Heart right ventricle (tissue), 16 donors: Measurements from ENCODE around the gene ACVRL1. TPM values are rescaled to one million over a fixed set of nuclear protein-coding genes. Genes with fewer than 3 reads are reported as not detected.

Experiments
- ATAC-seq, 8 donors: fragments of 200-7000 bp; cut with Tn5 transposase; one replicate each; pipeline ENCODE4 v1.9.1; 2020; ENCODE audit warnings: mild to moderate bottlenecking in 8 of 8, moderate library complexity in 8 of 8, moderate number of reproducible peaks in 1 of 8
- DNase-seq, 2 donors: peaks; one replicate each; pipeline ENCODE4 v3.0.0-alpha.2; 2020
- H3K27ac ChIP-seq, 10 donors: fragments of 200-600 bp; sonication (generic) in 2 of 10; one replicate each; pipeline versions ENCODE4 v1.5.0 to v1.8.0; 2020 to 2022; ENCODE audit warnings: mild to moderate bottlenecking in 3 of 10
- H3K27me3 ChIP-seq, 7 donors: fragments of 200-600 bp; one replicate each; pipeline ENCODE4 v1.8.0; 2021 to 2022; ENCODE audit warnings: mild to moderate bottlenecking in 2 of 7
- H3K36me3 ChIP-seq, 9 donors: fragments of 200-600 bp; sonication (generic) in 1 of 9; one replicate each; pipeline versions ENCODE4 v1.5.0 to v1.8.0; 2020 to 2022; ENCODE audit warnings: mild to moderate bottlenecking in 2 of 9
- H3K4me1 ChIP-seq, 9 donors: fragments of 200-600 bp; sonication (generic) in 1 of 9; one replicate each; pipeline versions ENCODE4 v1.5.0 to v1.8.0; 2020 to 2022; ENCODE audit warnings: mild to moderate bottlenecking in 4 of 9
- H3K4me3 ChIP-seq, 10 donors: fragments of 200-600 bp; sonication (generic) in 2 of 10; one replicate each; pipeline versions ENCODE4 v1.5.0 to v1.8.0; 2020 to 2022; ENCODE audit warnings: mild to moderate bottlenecking in 7 of 10, moderate library complexity in 2 of 10
- H3K9me3 ChIP-seq, 11 donors: fragments of 200-600 bp in 10 of 11; sonication (generic) in 2 of 11; one replicate each; pipeline versions ENCODE4 v1.5.0 to v1.8.0; 2013 to 2022; ENCODE audit warnings: mild to moderate bottlenecking in 2 of 11, control low read depth in 1 of 11, moderate library complexity in 1 of 11
- CTCF ChIP-seq, 9 donors: fragments of 200-600 bp; sonication (generic) in 2 of 9; IDR thresholded peaks; one replicate each; pipeline versions ENCODE4 v1.5.0 to v1.8.0; 2021 to 2022; ENCODE audit warnings: antibody characterized with exemption in 9 of 9, mild to moderate bottlenecking in 5 of 9, moderate library complexity in 1 of 9
- WGBS, 2 donors: extraction: QIAGEN DNeasy Blood & Tissue Kit; methylation state at CpG; one replicate each; pipeline ENCODE4 v1.1.7; 2013; ENCODE audit warnings: inconsistent platforms in 1 of 2; 5-methylcytosine and 5-hydroxymethylcytosine counted together
- intact Hi-C, 10 donors: fragments of 100-400 bp; cut with DNase I; formaldehyde crosslinking; loops; one replicate each; pipeline versions ENCODE4 v1.11.1 to v1.14.2; 2022
- polyA plus RNA-seq, 2 donors: library from polyadenylated mRNA; stranded (reverse); fragments of 200-250 nt; gene quantifications; one replicate each; pipeline ENCODE4 v1.2.3, GENCODE V29; 2013
- total RNA-seq, 10 donors: library from RNA; stranded (reverse); fragmentation: NEBNext Ultra II Directional in 3 of 10; extraction: Animal tissue kit (Norgen Biotek cat#: 25700) in 3 of 10; gene quantifications; one replicate each; pipeline versions ENCODE4 v1.2.1 to v1.2.4, GENCODE V29; 2021 to 2023
- donor health status: Arrhythmogenic right ventricular cardiomyopathy.
- donor health status: ischemic (EF 13 %, LVEDD 7.1; RV severe dilation, severe dysfunction).
- donor health status: healthy with polysubstance abuse.
- donor health status: DM: no; HTN: yes; CAD: no.
- donor health status: DM: no; HTN: no; CAD: no.
- donor health status: ischemic (EF 25% LVEDD 6.9; RV normal size, moderate dysfunction).
- donor health status: ischemic (EF 25% LVEDD 5.7; RV mildly dilated, moderate dysfunction).
- donor health status: healthy.
- donor health status: DM: yes; HTN: yes; CAD: no.
- donor health status: Ischemic cardiomyopathy.
- donor health status: ischemic (EF 35%, LVEDD 5.7; RV mildly dilated, moderate dysfunction).
- donor health status: nonischemic (EF 11% LVEDD 7.7; RV severe dilation, severe dysfunction).
- donor health status: DM: yes; HTN: yes; CAD: no.
- donor health status: PGD.
- donor health status: ischemic (EF 29% LVEDD 5.4; RV normal size, mild dysfunction).
- donor health status: nonischemic (EF 23%, LVEDD 6.1; RV moderate dilation, normal function).

The ACVRL1 gene
- total and polyA plus RNA-seq, 12 donors: 16.6 to 68.0 (median 30.4) TPM

GRCh38 chr12:51865757-51866270 lies 41.5 kb upstream of the ACVRL1 start:
- H3K27ac ChIP-seq: no peak overlapping the region
- ATAC-seq: no peak
- intact Hi-C loops: no loop called here
- TF ChIP-seq CTCF (IDR thresholded peaks at IDR 0.05): no peak
- DNase-seq: no peak
- H3K36me3 ChIP-seq: no peaks in the 10 kb centered on the region
- no peak overlapping the region for H3K4me3 ChIP-seq
- H3K9me3 ChIP-seq: no peaks in the 10 kb centered on the region
- peaks cover 0 to 82% (median 47%) of the 10 kb centered on the region in 7 donors for H3K27me3 ChIP-seq
- peaks cover 6 to 43% (median 28%) of the 10 kb centered on the region in 9 donors for H3K4me1 ChIP-seq
- WGBS, 2 donors: 78 to 89% methylated on average over 7 of the region's 7 CpGs

GRCh38 chr12:51866324-51866723 lies 41.0 kb upstream of the ACVRL1 start:
- TF ChIP-seq CTCF (IDR thresholded peaks at IDR 0.05): no peak
- intact Hi-C loops: no loop called here
- H3K4me1 ChIP-seq: peaks cover 6 to 48% (median 33%) of the 10 kb centered on the region in 9 donors
- no peaks in the 10 kb centered on the region for H3K9me3 ChIP-seq
- no peak for DNase-seq
- WGBS, 2 donors: 96 to 97% methylated on average over 4 of the region's 4 CpGs
- H3K27me3 ChIP-seq: peaks cover 0 to 77% (median 45%) of the 10 kb centered on the region in 7 donors
- no peaks in the 10 kb centered on the region for H3K36me3 ChIP-seq
- no peak for ATAC-seq
- no peak overlapping the region for H3K27ac ChIP-seq
- no peak overlapping the region for H3K4me3 ChIP-seq

GRCh38 chr12:51866762-51867161 lies 40.5 kb upstream of the ACVRL1 start:
- Histone ChIP-seq H3K27me3 (peaks cover 0 to 73% (median 43%) of the 10 kb centered on the region in 7 donors), H3K9me3 (no peaks in the 10 kb centered on the region), H3K4me3 (no peak overlapping the region), H3K4me1 (peaks cover 6 to 52% (median 33%) of the 10 kb centered on the region in 9 donors), H3K27ac (no peak overlapping the region), H3K36me3 (no peaks in the 10 kb centered on the region)
- DNase-seq (no peak), ATAC-seq (no peak)
- TF ChIP-seq CTCF (IDR thresholded peaks at IDR 0.05): no peak
- intact Hi-C loops: no loop called here
- WGBS, 2 donors: 96% methylated on average over 8 of the region's 8 CpGs

GRCh38 chr12:51867371-51867770 lies 39.9 kb upstream of the ACVRL1 start:
- Histone ChIP-seq H3K36me3 (no peaks in the 10 kb centered on the region), H3K27me3 (peaks cover 0 to 67% (median 41%) of the 10 kb centered on the region in 7 donors), H3K4me1 (peaks cover 6 to 52% (median 33%) of the 10 kb centered on the region in 9 donors), H3K27ac (no peak overlapping the region), H3K9me3 (no peaks in the 10 kb centered on the region), H3K4me3 (no peak overlapping the region)
- intact Hi-C loops: no loop called here
- DNase-seq (no peak), ATAC-seq (no peak)
- no peak for TF ChIP-seq CTCF (IDR thresholded peaks at IDR 0.05)
